Mesothelial cell of epicardium (in vitro differentiated cells): ENCODE measurements around the gene EHD4. TPM values are rescaled to one million over a fixed set of nuclear protein-coding genes. Genes with fewer than 3 reads are reported as not detected.

Experiments
- DNase-seq, 2 experiments: peaks; one replicate each; pipeline ENCODE4 v3.0.0; 2021; ENCODE audit warnings: low spot score in 2 of 2; ENCODE audit not compliant: unreplicated experiment in 2 of 2
- H3K27ac Mint-ChIP-seq: 2 replicates; pipeline ENCODE4 v1.8.0; 2021; ENCODE audit warnings: mixed read lengths
- H3K27me3 Mint-ChIP-seq: 2 replicates; pipeline ENCODE4 v1.8.0; 2021; ENCODE audit warnings: low read depth, mixed read lengths
- H3K36me3 Mint-ChIP-seq: 2 replicates; pipeline ENCODE4 v1.8.0; 2021; ENCODE audit warnings: mixed read lengths
- H3K4me1 Mint-ChIP-seq: 2 replicates; pipeline ENCODE4 v1.8.0; 2021; ENCODE audit warnings: mixed read lengths
- H3K4me3 Mint-ChIP-seq: 2 replicates; pipeline ENCODE4 v1.8.0; 2021; ENCODE audit warnings: mild to moderate bottlenecking, moderate library complexity, mixed read lengths
- H3K9me3 Mint-ChIP-seq: 2 replicates; pipeline ENCODE4 v1.8.0; 2021; ENCODE audit warnings: mixed read lengths
- CTCF ChIP-seq: fragments of 200-600 bp; sonication (generic); IDR thresholded peaks from one replicate; pipeline ENCODE4 v1.5.0; 2021; ENCODE audit warnings: antibody characterized with exemption; ENCODE audit not compliant: unreplicated experiment
- total RNA-seq: library from RNA; stranded (reverse); gene quantifications from 3 replicates; pipeline ENCODE4 v1.2.1, GENCODE V29; 2021

EHD4 gene
- total RNA-seq, 1 donor from 2014 or later, result 16.1 TPM

- H3K27me3 Mint-ChIP-seq, result no peaks in the 10 kb centered on the region
- no peak for DNase-seq
- TF ChIP-seq CTCF, result no peak
These were observed 112.1 kb downstream of the EHD4 start for GRCh38 chr15:41860049-41860828.

GRCh38 chr15:41858756-41859155 lies 113.6 kb downstream of the EHD4 start:
- Mint-ChIP-seq H3K9me3 (no peaks in the 10 kb centered on the region), H3K27ac (no peak overlapping the region), H3K36me3 (no peaks in the 10 kb centered on the region), H3K4me3 (no peak overlapping the region), H3K27me3 (no peaks in the 10 kb centered on the region), H3K4me1 (peaks cover 15% of the 10 kb centered on the region)
- no peak for TF ChIP-seq CTCF
- DNase-seq, result no peak

More at GRCh38 chr15:41860049-41860828, 112.1 kb downstream of the EHD4 start:
- no peak overlapping the region for H3K27ac Mint-ChIP-seq
- no peaks in the 10 kb centered on the region for H3K36me3 Mint-ChIP-seq
- H3K9me3 Mint-ChIP-seq, result no peaks in the 10 kb centered on the region
- H3K4me3 Mint-ChIP-seq, result no peak overlapping the region
- H3K4me1 Mint-ChIP-seq, result peaks cover 12% of the 10 kb centered on the region

- no peaks in the 10 kb centered on the region for H3K36me3 Mint-ChIP-seq
- no peaks in the 10 kb centered on the region for H3K27me3 Mint-ChIP-seq
- H3K27ac Mint-ChIP-seq, result no peak overlapping the region
- no peaks in the 10 kb centered on the region for H3K9me3 Mint-ChIP-seq
- H3K4me1 Mint-ChIP-seq, result peaks cover 12% of the 10 kb centered on the region
- no peak for DNase-seq
- no peak for TF ChIP-seq CTCF
- H3K4me3 Mint-ChIP-seq, result no peak overlapping the region
These were observed 115.0 kb downstream of the EHD4 start for GRCh38 chr15:41857316-41857715.

- TF ChIP-seq CTCF, result no peak
- H3K9me3 Mint-ChIP-seq, result no peaks in the 10 kb centered on the region
These were observed 115.6 kb downstream of the EHD4 start for GRCh38 chr15:41856716-41857115.

GRCh38 chr15:41856262-41856661 lies 116.1 kb downstream of the EHD4 start:
- H3K36me3 Mint-ChIP-seq, result no peaks in the 10 kb centered on the region
- no peak overlapping the region for H3K27ac Mint-ChIP-seq
- TF ChIP-seq CTCF, result no peak
- no peaks in the 10 kb centered on the region for H3K27me3 Mint-ChIP-seq
- no peak for DNase-seq
- H3K9me3 Mint-ChIP-seq, result no peaks in the 10 kb centered on the region
- H3K4me1 Mint-ChIP-seq, result peaks cover 12% of the 10 kb centered on the region
- no peak overlapping the region for H3K4me3 Mint-ChIP-seq

More at GRCh38 chr15:41856716-41857115, 115.6 kb downstream of the EHD4 start:
- peaks cover 12% of the 10 kb centered on the region for H3K4me1 Mint-ChIP-seq
- no peaks in the 10 kb centered on the region for H3K36me3 Mint-ChIP-seq
- H3K4me3 Mint-ChIP-seq, result no peak overlapping the region
- H3K27me3 Mint-ChIP-seq, result no peaks in the 10 kb centered on the region
- no peak for DNase-seq
- no peak overlapping the region for H3K27ac Mint-ChIP-seq
